K562 (cell line): Measurements from ENCODE around the gene DOP1A. TPM values are rescaled to one million over a fixed set of nuclear protein-coding genes. Genes with fewer than 3 reads are reported as not detected.

Source experiments
- ATAC-seq: fragments of 200-7000 bp; cut with Tn5 transposase; 3 replicates; pipeline ENCODE4 v1.9.1; 2020; ENCODE audit warnings: moderate library complexity
- BruUV-seq: library from RNA; stranded (reverse); fragments of 400-500 nt; replicated peaks from 2 replicates; lab custom pipeline; 2021; lab: Mats Ljungman, UMichigan
- CTCF ChIA-PET: fragments of 300-600 bp; formaldehyde crosslinking; extraction: SDS; loops from one replicate; lab custom pipeline; 2021; ENCODE audit warnings: low intra/inter-chr PET ratio; lab: Yijun Ruan, JAX
- POLR2A ChIA-PET: fragments of 300-600, 350-650 bp; sonication (Branson Sonifier 250); formaldehyde crosslinking; extraction: SDS; loops from one replicate; lab custom pipeline; 2021; ENCODE audit warnings: antibody characterized with exemption, inconsistent platforms; lab: Yijun Ruan, JAX
- DNase-seq, 4 experiments: peaks; one replicate each; pipeline versions ENCODE4 v3.0.0 to v3.0.0-alpha.2; 2011 to 2018; ENCODE audit warnings: low spot score in 3 of 4, mixed read lengths in 3 of 4; ENCODE audit errors: extremely low read depth in 1 of 4
- FAIRE-seq: peaks from 2 replicates; lab custom pipeline; 2011; peaks lifted over from hg19 to GRCh38; lab: Jason Lieb, UNC
- H2AFZ ChIP-seq: 2 replicates; pipeline ENCODE4 v1.6.0; 2011; ENCODE audit warnings: low read depth, low read length, control low read depth, inconsistent platforms
- H3K27ac ChIP-seq: fragments of 200-600 bp; 3 replicates; pipeline ENCODE4 v1.8.0; 2011; ENCODE audit warnings: low read depth, mild to moderate bottlenecking, control low read depth, inconsistent platforms, low read length, moderate library complexity, mixed read lengths; ENCODE audit errors: extremely low read depth
- H3K27me3 ChIP-seq, 2 experiments: fragments of 300-600 bp in 1 of 2; 2 replicates in 1 of 2; 3 replicates in 1 of 2; pipeline versions ENCODE4 v1.6.0 to v1.8.0; 2011; ENCODE audit warnings: inconsistent platforms in 2 of 2, low read length in 2 of 2, mild to moderate bottlenecking in 1 of 2, mixed read lengths in 1 of 2, moderate library complexity in 1 of 2; ENCODE audit not compliant: control insufficient read depth in 2 of 2, insufficient read depth in 2 of 2
- H3K36me3 ChIP-seq: fragments of 300-600 bp; 3 replicates; pipeline ENCODE4 v1.8.0; 2011; ENCODE audit warnings: mild to moderate bottlenecking, low read length, inconsistent platforms; ENCODE audit not compliant: control insufficient read depth, insufficient read depth
- H3K4me1 ChIP-seq, 2 experiments: fragments of 200-600 bp in 1 of 2; replicated peaks in 1 of 2; 2 replicates in 1 of 2; 3 replicates in 1 of 2; pipeline versions ENCODE4 v1.5.1 to v1.8.0; 2011; ENCODE audit warnings: inconsistent platforms in 2 of 2, low read length in 2 of 2, mild to moderate bottlenecking in 1 of 2, mixed read lengths in 1 of 2, moderate library complexity in 1 of 2; ENCODE audit not compliant: control insufficient read depth in 2 of 2, insufficient read depth in 2 of 2
- H3K4me2 ChIP-seq: 2 replicates; pipeline ENCODE4 v1.6.1; 2011; ENCODE audit warnings: low read length, control low read depth, inconsistent platforms, mixed read lengths; ENCODE audit not compliant: insufficient read depth
- H3K4me3 ChIP-seq: fragments of 200-600 bp; sonication (generic), shearing (Covaris generic); 2 replicates; pipeline ENCODE4 v1.5.1; 2016; ENCODE audit warnings: control low read depth, inconsistent platforms
- H3K79me2 ChIP-seq: fragments of 200-600 bp; 3 replicates; pipeline ENCODE4 v1.8.0; 2011; ENCODE audit warnings: low read length, inconsistent platforms; ENCODE audit not compliant: control insufficient read depth, insufficient read depth
- H3K9ac ChIP-seq, 2 experiments: 2 replicates each; pipeline versions ENCODE4 v1.6.0 to v1.6.1; 2011; ENCODE audit warnings: low read depth in 2 of 2, low read length in 2 of 2, control low read depth in 1 of 2, inconsistent platforms in 1 of 2, mild to moderate bottlenecking in 1 of 2, mixed read lengths in 1 of 2; ENCODE audit not compliant: insufficient read depth in 1 of 2
- H3K9me1 ChIP-seq: one replicate; pipeline ENCODE4 v1.6.0; 2011; ENCODE audit warnings: inconsistent platforms, mild to moderate bottlenecking, low read length, moderate library complexity; ENCODE audit not compliant: control insufficient read depth, insufficient read depth
- H3K9me3 ChIP-seq: replicated peaks from 2 replicates; pipeline ENCODE4 v1.5.1; 2011; ENCODE audit warnings: low read depth, low read length, inconsistent platforms; ENCODE audit not compliant: control insufficient read depth, insufficient read depth
- H4K20me1 ChIP-seq: replicated peaks from 2 replicates; pipeline ENCODE4 v1.6.1; 2011; ENCODE audit warnings: low read length, inconsistent platforms, mixed read lengths; ENCODE audit not compliant: control insufficient read depth, insufficient read depth
- BRF1 ChIP-seq: IDR thresholded peaks from 3 replicates; pipeline ENCODE4 v1.6.1; 2011; ENCODE audit warnings: borderline replicate concordance, mild to moderate bottlenecking; ENCODE audit not compliant: insufficient read length; ENCODE audit errors: extremely low read depth
- CEBPG ChIP-seq, 3 experiments: fragments of 200-800 bp in 1 of 3; sonication (Bioruptor generic) in 1 of 3; sonication (generic) in 1 of 3; formaldehyde crosslinking in 1 of 3; IDR thresholded peaks in 2 of 3; conservative IDR thresholded peaks in 1 of 3; 2 replicates each; pipeline versions ENCODE4 v1.6.1 to v1.8.0; 2016 to 2022; ENCODE audit warnings: missing compliant biosample characterization in 2 of 3, missing genetic modification characterization in 2 of 3, mild to moderate bottlenecking in 1 of 3, missing genetic modification reagents in 1 of 3
- EWSR1 ChIP-seq: fragments of 450-650 bp; IDR thresholded peaks from 2 replicates; pipeline ENCODE4 v1.6.1; 2018; ENCODE audit warnings: borderline replicate concordance, mild to moderate bottlenecking, low read depth, moderate library complexity; ENCODE audit not compliant: partially characterized antibody
- JUN ChIP-seq, 2 experiments: sonication (generic) in 1 of 2; formaldehyde crosslinking in 1 of 2; IDR thresholded peaks; 2 replicates each; pipeline versions ENCODE4 v1.6.1 to v1.8.0; 2012 to 2022; ENCODE audit warnings: borderline replicate concordance in 2 of 2, mild to moderate bottlenecking in 2 of 2, improper control_type of control experiment in 1 of 2, low read depth in 1 of 2, low read length in 1 of 2, missing genetic modification reagents in 1 of 2
- MECOM ChIP-seq: fragments of 250-450 bp; sonication (Bioruptor Pico); IDR thresholded peaks from 2 replicates; pipeline ENCODE4 v1.8.0; 2022; ENCODE audit warnings: inconsistent platforms
- MEF2D ChIP-seq: conservative IDR thresholded peaks from 2 replicates; pipeline ENCODE4 v1.6.1; 2016; ENCODE audit warnings: low read depth, missing genetic modification characterization, missing compliant biosample characterization
- MEIS2 ChIP-seq: fragments of 450-650 bp; IDR thresholded peaks from 2 replicates; pipeline ENCODE4 v1.6.1; 2014; ENCODE audit warnings: mild to moderate bottlenecking; ENCODE audit not compliant: partially characterized antibody
- ZNF717 ChIP-seq: fragments of 250-450 bp; sonication (Bioruptor Pico); IDR thresholded peaks from 2 replicates; pipeline ENCODE4 v1.5.0; 2021
- WGBS: fragments of 100-300 bp; shearing (Covaris generic); methylation state at CpG from one replicate; pipeline ENCODE4 v1.1.6; 2016; ENCODE audit warnings: low coverage, mixed read lengths; ENCODE audit not compliant: insufficient coverage; ENCODE audit errors: missing lambda C conversion rate; 5-methylcytosine and 5-hydroxymethylcytosine counted together
- in situ Hi-C: fragments of 300-500 bp; cut with MboI; formaldehyde crosslinking; loops from 4 replicates; pipeline ENCODE4 v1.15.0; 2018; ENCODE audit warnings: inconsistent platforms, mixed read lengths
- intact Hi-C: fragments of 100-400 bp; cut with micrococcal nuclease; formaldehyde crosslinking; loops from 2 replicates; pipeline ENCODE4 v1.14.2; 2022
- polyA plus RNA-seq, 8 experiments: library from polyadenylated mRNA; depleted of rRNA in 4 of 8; stranded (reverse) in 5 of 8; unstranded in 3 of 8; fragments of >200 nt; fragmentation: Nextera tagmentation in 2 of 8; fragmentation: Illumina TruSeq in 1 of 8; extraction: Ambion mirVana in 2 of 8; extraction: Trizol in 1 of 8; gene quantifications; 2 replicates each; pipeline versions ENCODE4 v1.2.1 to v1.2.3, GENCODE V29; 2011 to 2014; ENCODE audit warnings: inconsistent platforms in 1 of 8, missing spikeins in 1 of 8
- total RNA-seq, 7 experiments: library from RNA; depleted of rRNA in 6 of 7; stranded (reverse); fragments of >200 nt in 6 of 7; fragmentation: Illumina TruSeq in 2 of 7; extraction: Trizol in 2 of 7; gene quantifications; 2 replicates each; pipeline versions ENCODE4 v1.2.1 to v1.2.3, GENCODE V29; 2011 to 2021; ENCODE audit warnings: low replicate concordance in 1 of 7
- TF ChIP-seq, protein P1 (sequence below), 2 experiments: IDR thresholded peaks in 1 of 2; conservative IDR thresholded peaks in 1 of 2; 2 replicates each; pipeline ENCODE4 v1.6.1; 2016; ENCODE audit warnings: low read depth in 2 of 2, mild to moderate bottlenecking in 1 of 2, missing compliant biosample characterization in 1 of 2, missing genetic modification characterization in 1 of 2, moderate library complexity in 1 of 2

The DOP1A gene
- total and polyA plus RNA-seq, 9 of the 15 experiments (the other 6 are each of a cell fraction or from before 2014, with no cell fraction given), result 0.75 to 10.5 (median 4.4) TPM

- no peaks in the 10 kb centered on the region for H4K20me1 ChIP-seq
- H2AFZ ChIP-seq, result no peak overlapping the region
- no peak overlapping the region for H3K4me2 ChIP-seq
- no peak overlapping the region for H3K4me3 ChIP-seq
- CTCF ChIA-PET, result no interaction called here
- no TSS peak for BruUV-seq
- WGBS, result 80% methylated on average over 1 of the region's 1 CpG
- FAIRE-seq (no peak), DNase-seq (no peak), ATAC-seq (peak; percentile 32; the same call in 1 of the 3 replicates)
- intact Hi-C loops, result no loop called here
- POLR2A ChIA-PET, result interaction anchor here (0.9 to 1.4 kb wide), 3 partner anchors 11 to 58 kb away, joined by 3 to 4 read pairs (median 4); no protein-coding TSS in a partner anchor
- no peak overlapping the region for H3K9ac ChIP-seq
- no peaks in the 10 kb centered on the region for H3K36me3 ChIP-seq
- in situ Hi-C loops, result no loop called here
- H3K27ac ChIP-seq, result no peak overlapping the region
- no peaks in the 10 kb centered on the region for H3K79me2 ChIP-seq
- no peaks in the 10 kb centered on the region for H3K27me3 ChIP-seq
- H3K9me3 ChIP-seq, result no peaks in the 10 kb centered on the region
- peak; percentile 85 for TF ChIP-seq MEIS2
- no peak for TF ChIP-seq JUN (IDR thresholded peaks at IDR 0.05; ENCODE audit: borderline replicate concordance, low read depth, low read length)
- TF ChIP-seq JUN (CRISPR knock-in tag; IDR thresholded peaks at IDR 0.05; ENCODE audit: borderline replicate concordance), result no peak
- TF ChIP-seq ZNF717 (CRISPR knock-in tag), result no peak
- TF ChIP-seq CEBPG (CRISPR knock-in tag; IDR thresholded peaks at IDR 0.05), result 0 out of 2 replicates have a peak, but pooled peaks have one; percentile 24
- peak in 1 of 2 experiments; percentile 78; a peak in 2 of 4 replicates for TF ChIP-seq CEBPG (tag; conservative IDR thresholded peaks at IDR 0.05 in 1 of 2, IDR thresholded peaks at IDR 0.05 in 1 of 2)
- no peak for TF ChIP-seq BRF1
- TF ChIP-seq EWSR1, result no peak
- no peak for TF ChIP-seq MEF2D (tag)
- TF ChIP-seq MECOM (CRISPR knock-in tag), result peak; percentile 81
- TF ChIP-seq, protein P1, sequence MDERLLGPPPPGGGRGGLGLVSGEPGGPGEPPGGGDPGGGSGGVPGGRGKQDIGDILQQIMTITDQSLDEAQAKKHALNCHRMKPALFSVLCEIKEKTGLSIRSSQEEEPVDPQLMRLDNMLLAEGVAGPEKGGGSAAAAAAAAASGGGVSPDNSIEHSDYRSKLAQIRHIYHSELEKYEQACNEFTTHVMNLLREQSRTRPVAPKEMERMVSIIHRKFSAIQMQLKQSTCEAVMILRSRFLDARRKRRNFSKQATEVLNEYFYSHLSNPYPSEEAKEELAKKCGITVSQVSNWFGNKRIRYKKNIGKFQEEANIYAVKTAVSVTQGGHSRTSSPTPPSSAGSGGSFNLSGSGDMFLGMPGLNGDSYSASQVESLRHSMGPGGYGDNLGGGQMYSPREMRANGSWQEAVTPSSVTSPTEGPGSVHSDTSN (CRISPR knock-in tag; IDR thresholded peaks at IDR 0.05; ENCODE audit: low read depth), result no peak
- TF ChIP-seq, protein P1 (tag; conservative IDR thresholded peaks at IDR 0.05; ENCODE audit: low read depth), result peak; percentile 68
- TF ChIP-seq, all 486 proteins: peak for 4
- H3K4me1 ChIP-seq, result no peaks in the 10 kb centered on the region
- no peaks in the 10 kb centered on the region for H3K9me1 ChIP-seq
Measured at GRCh38 chr6:83108378-83108777, 40.9 kb downstream of the DOP1A start.
